Testis (tissue), 2 donors: ENCODE results near the gene PAQR9.

Experiments
- CTCF ChIP-seq, 3 experiments: fragments of 450-650 bp in 2 of 3; fragments of 200-600 bp in 1 of 3; sonication (generic) in 1 of 3; IDR thresholded peaks; one replicate each; pipeline ENCODE4 v1.5.1; 2016 to 2019; ENCODE audit warnings: antibody characterized with exemption in 3 of 3, mild to moderate bottlenecking in 2 of 3, moderate library complexity in 1 of 3
- POLR2A ChIP-seq: fragments of 450-650 bp; IDR thresholded peaks from one replicate; pipeline ENCODE4 v1.6.1; 2017; ENCODE audit warnings: antibody characterized with exemption, mild to moderate bottlenecking, moderate library complexity

- TF ChIP-seq CTCF (IDR thresholded peaks at IDR 0.05), result no peak
- no peak for TF ChIP-seq POLR2A
Observed at GRCh38 chr3:142926368-142926944, 37.0 kb downstream of the PAQR9 start.
